AG09309 (cell line): ENCODE data around the gene TM4SF4.

Source experiments
- DNase-seq: peaks from one replicate; pipeline ENCODE4 v3.0.0-alpha.2; 2010; ENCODE audit warnings: low read depth
- H3K4me3 ChIP-seq: 2 replicates; pipeline ENCODE4 v1.5.1; 2011; ENCODE audit warnings: mild to moderate bottlenecking, low read depth, low read length, moderate library complexity; ENCODE audit not compliant: control insufficient read depth
- CTCF ChIP-seq: IDR thresholded peaks from 2 replicates; pipeline ENCODE4 v1.5.1; 2011; ENCODE audit warnings: mild to moderate bottlenecking, low read depth, low read length, inconsistent platforms; ENCODE audit not compliant: insufficient read depth, control insufficient read depth; ENCODE audit errors: missing control alignments

TM4SF4 gene

GRCh38 chr3:149548669-149549065 lies 74.2 kb downstream of the TM4SF4 start:
- no peak for TF ChIP-seq CTCF
- H3K4me3 ChIP-seq = no peak overlapping the region
- DNase-seq = no peak

GRCh38 chr3:149551500-149551899 lies 77.0 kb downstream of the TM4SF4 start:
- no peak for DNase-seq
- no peak for TF ChIP-seq CTCF

GRCh38 chr3:149552700-149553099 lies 78.2 kb downstream of the TM4SF4 start:
- no peak for TF ChIP-seq CTCF
- H3K4me3 ChIP-seq = no peak overlapping the region
- no peak for DNase-seq

More at GRCh38 chr3:149551500-149551899, 77.0 kb downstream of the TM4SF4 start:
- H3K4me3 ChIP-seq = no peak overlapping the region
